Lower leg skin (tissue), 3 donors: ENCODE measurements around the gene TTC7B.

ENCODE experiments used
- POLR2A ChIP-seq, 2 donors: fragments of 450-650 bp; IDR thresholded peaks; one replicate each; pipeline ENCODE4 v1.6.1; 2016 to 2017; ENCODE audit warnings: antibody characterized with exemption in 2 of 2, mild to moderate bottlenecking in 1 of 2, moderate library complexity in 1 of 2
- TF ChIP-seq, protein P1 (sequence below), 3 donors: fragments of 450-650 bp; IDR thresholded peaks; one replicate each; pipeline ENCODE4 v1.5.1; 2016; ENCODE audit warnings: antibody characterized with exemption in 3 of 3, mild to moderate bottlenecking in 3 of 3, moderate library complexity in 2 of 3

DNA sequence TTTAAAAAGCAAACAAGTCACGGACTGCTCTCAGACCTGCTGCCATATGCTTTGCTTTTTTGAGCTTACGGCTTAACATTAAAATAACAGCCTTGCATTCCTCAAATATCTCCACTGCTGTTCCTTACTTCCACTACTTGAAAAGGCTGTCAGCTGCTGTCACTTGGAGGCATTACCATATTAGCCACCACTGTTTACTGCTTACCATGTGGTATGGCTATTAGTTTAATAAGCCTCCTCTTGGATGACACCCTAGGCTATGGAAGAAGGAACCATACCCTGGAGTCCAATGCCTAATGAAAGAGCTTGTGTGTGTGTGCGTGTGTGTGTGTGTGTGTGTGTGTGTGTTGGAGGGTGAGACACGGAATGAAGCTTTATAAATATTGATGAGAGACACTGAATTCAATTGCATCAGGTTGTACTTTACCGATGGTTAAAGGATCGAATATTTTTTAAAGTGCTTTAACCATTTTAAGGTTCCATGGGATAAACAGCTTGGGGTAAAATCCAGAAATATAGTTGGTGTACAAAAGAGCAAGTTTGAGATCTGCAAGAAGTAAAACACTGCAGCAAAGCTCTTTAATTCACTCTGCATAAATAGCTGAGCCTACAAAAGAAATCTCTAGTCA lies 174.5 kb downstream of the TTC7B start:
- TF ChIP-seq, protein P1, sequence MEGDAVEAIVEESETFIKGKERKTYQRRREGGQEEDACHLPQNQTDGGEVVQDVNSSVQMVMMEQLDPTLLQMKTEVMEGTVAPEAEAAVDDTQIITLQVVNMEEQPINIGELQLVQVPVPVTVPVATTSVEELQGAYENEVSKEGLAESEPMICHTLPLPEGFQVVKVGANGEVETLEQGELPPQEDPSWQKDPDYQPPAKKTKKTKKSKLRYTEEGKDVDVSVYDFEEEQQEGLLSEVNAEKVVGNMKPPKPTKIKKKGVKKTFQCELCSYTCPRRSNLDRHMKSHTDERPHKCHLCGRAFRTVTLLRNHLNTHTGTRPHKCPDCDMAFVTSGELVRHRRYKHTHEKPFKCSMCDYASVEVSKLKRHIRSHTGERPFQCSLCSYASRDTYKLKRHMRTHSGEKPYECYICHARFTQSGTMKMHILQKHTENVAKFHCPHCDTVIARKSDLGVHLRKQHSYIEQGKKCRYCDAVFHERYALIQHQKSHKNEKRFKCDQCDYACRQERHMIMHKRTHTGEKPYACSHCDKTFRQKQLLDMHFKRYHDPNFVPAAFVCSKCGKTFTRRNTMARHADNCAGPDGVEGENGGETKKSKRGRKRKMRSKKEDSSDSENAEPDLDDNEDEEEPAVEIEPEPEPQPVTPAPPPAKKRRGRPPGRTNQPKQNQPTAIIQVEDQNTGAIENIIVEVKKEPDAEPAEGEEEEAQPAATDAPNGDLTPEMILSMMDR (IDR thresholded peaks at IDR 0.05): no peak
- no peak for TF ChIP-seq POLR2A (IDR thresholded peaks at IDR 0.05)
